GM12874 (cell line): ENCODE results near the gene ZDHHC16.

Experiments used
- CTCF ChIP-seq: IDR thresholded peaks from 2 replicates; pipeline ENCODE4 v1.5.1; 2011; ENCODE audit warnings: low read depth, mild to moderate bottlenecking, control low read depth, low read length, moderate library complexity; ENCODE audit not compliant: insufficient read depth

The ZDHHC16 gene

DNA sequence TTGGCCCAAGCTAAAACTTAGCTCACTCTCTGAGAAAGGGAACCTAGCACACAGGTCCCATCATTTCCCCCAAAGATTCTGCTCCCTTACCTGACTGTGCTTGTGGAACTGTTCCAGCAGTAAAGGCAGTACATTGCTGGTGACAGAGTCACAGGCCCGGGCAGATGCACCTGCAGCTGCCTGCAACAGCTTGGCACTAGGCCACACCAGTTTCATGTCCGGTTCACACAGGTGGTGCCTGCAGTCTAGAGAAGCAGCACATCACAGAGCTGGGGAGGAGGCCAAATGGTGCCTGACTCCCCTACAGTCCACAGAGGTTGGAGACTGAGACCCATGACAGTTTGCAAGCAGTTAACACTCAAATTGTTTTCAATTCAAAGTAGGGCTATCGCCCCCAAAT lies 22.2 kb downstream of the ZDHHC16 start:
- TF ChIP-seq CTCF, result no peak

DNA sequence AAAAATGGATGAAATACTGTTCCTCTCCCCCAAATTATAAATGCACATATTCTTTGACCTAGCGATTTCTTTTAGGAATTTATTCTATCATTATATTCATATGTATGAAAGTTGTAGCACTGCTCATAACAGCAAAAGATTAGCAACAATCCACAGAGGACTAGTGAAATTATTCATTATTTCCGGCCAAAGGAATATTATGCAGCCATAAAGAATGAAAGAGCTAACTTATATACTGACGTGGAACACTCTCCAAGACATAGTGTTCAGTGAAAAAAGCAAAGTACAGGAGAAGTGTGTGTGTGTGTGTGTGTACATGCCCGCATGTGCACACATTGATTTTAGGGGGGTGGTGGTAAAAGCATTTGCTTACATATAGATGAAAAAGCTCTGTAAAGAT lies 28.9 kb downstream of the ZDHHC16 start:
- TF ChIP-seq CTCF, result no peak

DNA sequence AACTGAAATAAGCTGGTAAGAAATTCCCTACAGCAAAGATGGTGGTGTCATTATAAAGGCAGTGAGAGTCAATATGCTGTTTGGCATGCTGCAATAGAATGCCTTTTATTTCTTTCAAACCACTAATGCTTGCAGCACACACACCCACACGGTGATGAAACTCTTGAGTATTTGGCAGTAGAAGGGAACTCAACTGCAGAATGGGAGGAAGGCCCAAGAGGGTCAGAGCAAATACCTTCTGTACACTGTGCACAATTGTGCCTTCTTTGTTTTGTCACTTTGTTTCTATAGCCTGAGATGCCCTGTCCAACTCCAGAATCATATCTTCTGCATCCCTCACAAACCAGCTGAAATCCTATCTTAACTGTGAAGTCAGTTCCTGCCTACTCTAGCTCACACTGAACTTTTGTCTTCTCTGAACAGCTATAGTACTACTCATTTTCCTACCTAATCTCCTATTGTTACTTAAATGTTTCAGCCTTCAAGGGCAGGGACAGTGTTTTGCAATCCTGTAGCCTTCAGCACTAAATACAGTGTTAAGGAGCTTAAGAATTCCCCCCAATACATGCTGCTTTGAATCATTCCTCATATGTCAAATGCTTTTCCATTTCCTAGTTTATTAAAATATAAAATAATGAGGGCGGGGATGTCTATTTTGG lies 30.1 kb downstream of the ZDHHC16 start:
- TF ChIP-seq CTCF, result no peak

GRCh38 chr10:97479939-97480338 lies 34.0 kb downstream of the ZDHHC16 start:
- no peak for TF ChIP-seq CTCF

- no peak for TF ChIP-seq CTCF
Observed at GRCh38 chr10:97481071-97481470, 35.1 kb downstream of the ZDHHC16 start.

GRCh38 chr10:97482381-97482780 lies 36.4 kb downstream of the ZDHHC16 start:
- no peak for TF ChIP-seq CTCF

GRCh38 chr10:97483506-97483905 lies 37.5 kb downstream of the ZDHHC16 start:
- TF ChIP-seq CTCF, result no peak

- no peak for TF ChIP-seq CTCF
Observed at GRCh38 chr10:97483921-97484320, 37.9 kb downstream of the ZDHHC16 start.
